Keratinocyte (primary cell): ENCODE data around the gene ATP6V1C2. TPM values are rescaled to one million over a fixed set of nuclear protein-coding genes. Genes with fewer than 3 reads are reported as not detected.

Experiments
- DNase-seq: peaks from one replicate; pipeline ENCODE4 v3.0.0-alpha.2; 2011; ENCODE audit warnings: low read depth, missing footprints, low spot score
- FAIRE-seq: peaks from 2 replicates; lab custom pipeline; 2011; peaks lifted over from hg19 to GRCh38; lab: Jason Lieb, UNC
- H2AFZ ChIP-seq: 2 replicates; pipeline ENCODE4 v1.6.0; 2012; ENCODE audit warnings: low read length, control low read depth, inconsistent platforms; ENCODE audit not compliant: control insufficient read depth
- H3K27ac ChIP-seq: 2 replicates; pipeline ENCODE4 v1.5.1; 2011; ENCODE audit warnings: low read length; ENCODE audit not compliant: control insufficient read depth, insufficient read depth
- H3K27me3 ChIP-seq: 3 replicates; pipeline ENCODE4 v1.6.0; 2011; ENCODE audit warnings: low read length; ENCODE audit not compliant: control insufficient read depth, insufficient read depth; ENCODE audit errors: extremely low read depth
- H3K36me3 ChIP-seq, 2 experiments: 2 replicates in 1 of 2; 3 replicates in 1 of 2; pipeline ENCODE4 v1.5.1; 2011; ENCODE audit warnings: low read length in 2 of 2, mild to moderate bottlenecking in 1 of 2; ENCODE audit not compliant: control insufficient read depth in 2 of 2, insufficient read depth in 2 of 2; ENCODE audit errors: extremely low read depth in 1 of 2
- H3K4me1 ChIP-seq: 3 replicates; pipeline ENCODE4 v1.5.1; 2011; ENCODE audit warnings: low read length; ENCODE audit not compliant: control insufficient read depth, insufficient read depth; ENCODE audit errors: extremely low read depth
- H3K4me2 ChIP-seq: 3 replicates; pipeline ENCODE4 v1.6.0; 2011; ENCODE audit warnings: low read depth, low read length; ENCODE audit not compliant: control insufficient read depth, insufficient read depth; ENCODE audit errors: extremely low read depth
- H3K4me3 ChIP-seq, 3 experiments: fragments of 200-600 bp in 1 of 3; sonication (generic) in 1 of 3; 2 replicates in 2 of 3; 3 replicates in 1 of 3; pipeline ENCODE4 v1.5.1; 2011 to 2016; ENCODE audit warnings: low read length in 3 of 3, mild to moderate bottlenecking in 3 of 3, control low read depth in 2 of 3, inconsistent platforms in 1 of 3, low read depth in 1 of 3, mixed read lengths in 1 of 3, mixed run types in 1 of 3, moderate library complexity in 1 of 3; ENCODE audit not compliant: control insufficient read depth in 2 of 3, insufficient read depth in 2 of 3; ENCODE audit errors: extremely low read depth in 1 of 3
- H3K79me2 ChIP-seq: 2 replicates; pipeline ENCODE4 v1.6.0; 2012; ENCODE audit warnings: low read length; ENCODE audit not compliant: control insufficient read depth, insufficient read depth
- H3K9ac ChIP-seq: 3 replicates; pipeline ENCODE4 v1.6.0; 2011; ENCODE audit warnings: low read length; ENCODE audit not compliant: control insufficient read depth, insufficient read depth; ENCODE audit errors: extremely low read depth
- H3K9me1 ChIP-seq: 3 replicates; pipeline ENCODE4 v1.6.0; 2011; ENCODE audit warnings: low read length; ENCODE audit not compliant: control insufficient read depth, insufficient read depth; ENCODE audit errors: extremely low read depth
- H3K9me3 ChIP-seq: 2 replicates; pipeline ENCODE4 v1.5.1; 2012; ENCODE audit warnings: low read depth, low read length; ENCODE audit not compliant: control insufficient read depth
- H4K20me1 ChIP-seq: 3 replicates; pipeline ENCODE4 v1.6.0; 2011; ENCODE audit warnings: low read length; ENCODE audit not compliant: control insufficient read depth, insufficient read depth; ENCODE audit errors: extremely low read depth
- CTCF ChIP-seq, 3 experiments: IDR thresholded peaks in 1 of 3; conservative IDR thresholded peaks in 1 of 3; optimal IDR thresholded peaks in 1 of 3; 2 replicates in 2 of 3; 3 replicates in 1 of 3; pipeline versions ENCODE3 to v1.5.1; 2011; ENCODE audit warnings: low read length in 3 of 3, mild to moderate bottlenecking in 3 of 3, moderate library complexity in 2 of 3, control low read depth in 1 of 3, inconsistent platforms in 1 of 3; ENCODE audit not compliant: insufficient read depth in 2 of 3; ENCODE audit errors: extremely low read depth in 1 of 3
- EZH2 ChIP-seq: IDR thresholded peaks from one replicate; pipeline ENCODE4 v1.6.1; 2012; ENCODE audit warnings: inconsistent platforms, mild to moderate bottlenecking, low read length, moderate library complexity
- dilution Hi-C: fragments of 300-500 bp; cut with MboI; formaldehyde crosslinking; loops from one replicate; pipeline ENCODE4 v1.7.0; 2020; ENCODE audit warnings: low sequenced_read_pairs; ENCODE audit not compliant: extremely low pct_ligation_motif_present
- polyA plus RNA-seq, 5 experiments: library from polyadenylated mRNA; depleted of rRNA in 3 of 5; stranded (reverse) in 3 of 5; stranded (forward) in 1 of 5; unstranded in 1 of 5; fragments of >200 nt; gene quantifications; 1 replicate in 1 of 5; 2 replicates in 3 of 5; 3 replicates in 1 of 5; pipeline versions ENCODE4 v1.2.1 to v1.2.3, GENCODE V29; 2011 to 2012; ENCODE audit warnings: missing spikeins in 2 of 5, low read depth in 1 of 5, low replicate concordance in 1 of 5

The ATP6V1C2 gene
- polyA plus RNA-seq, 1 donor (not counting 4 experiments of a cell fraction or from before 2014, with no cell fraction given): 0.55 TPM

- no peaks in the 10 kb centered on the region for H3K36me3 ChIP-seq
- FAIRE-seq (no peak), DNase-seq (no peak)
- no peaks in the 10 kb centered on the region for H3K9me3 ChIP-seq
- no peak overlapping the region for H3K9ac ChIP-seq
- H3K27ac ChIP-seq: no peak overlapping the region
- H3K9me1 ChIP-seq: no peaks in the 10 kb centered on the region
- no peaks in the 10 kb centered on the region for H3K79me2 ChIP-seq
- H3K4me2 ChIP-seq: no peak overlapping the region
- no peaks in the 10 kb centered on the region for H3K4me1 ChIP-seq
- H3K4me3 ChIP-seq: no peak overlapping the region
- H4K20me1 ChIP-seq: no peaks in the 10 kb centered on the region
- no peak overlapping the region for H2AFZ ChIP-seq
- dilution Hi-C loops: no loop called here
- no peak for TF ChIP-seq EZH2
- TF ChIP-seq CTCF (optimal IDR thresholded peaks at IDR 0.05 in 1 of 3, IDR thresholded peaks at IDR 0.05 in 1 of 3, conservative IDR thresholded peaks at IDR 0.05 in 1 of 3; ENCODE audit: extremely low read depth in 1 of 3, insufficient read depth in 2 of 3, low read length in 3 of 3): no peak
- H3K27me3 ChIP-seq: peaks cover 5% of the 10 kb centered on the region
Observed at GRCh38 chr2:10826026-10826425, 104.6 kb downstream of the ATP6V1C2 start.

- DNase-seq (no peak), FAIRE-seq (no peak)
- no peaks in the 10 kb centered on the region for H4K20me1 ChIP-seq
- no peaks in the 10 kb centered on the region for H3K36me3 ChIP-seq
- H3K9me3 ChIP-seq: no peaks in the 10 kb centered on the region
- no peaks in the 10 kb centered on the region for H3K9me1 ChIP-seq
- TF ChIP-seq EZH2 (no peak), CTCF (optimal IDR thresholded peaks at IDR 0.05 in 1 of 3, IDR thresholded peaks at IDR 0.05 in 1 of 3, conservative IDR thresholded peaks at IDR 0.05 in 1 of 3; ENCODE audit: extremely low read depth in 1 of 3, insufficient read depth in 2 of 3, low read length in 3 of 3) (no peak)
- no peak overlapping the region for H2AFZ ChIP-seq
- H3K27me3 ChIP-seq: peaks cover 5% of the 10 kb centered on the region
- no peak overlapping the region for H3K4me3 ChIP-seq
- no peak overlapping the region for H3K9ac ChIP-seq
- no peak overlapping the region for H3K27ac ChIP-seq
- dilution Hi-C loops: no loop called here
- H3K4me2 ChIP-seq: no peak overlapping the region
- no peaks in the 10 kb centered on the region for H3K79me2 ChIP-seq
- H3K4me1 ChIP-seq: no peaks in the 10 kb centered on the region
Observed at GRCh38 chr2:10826625-10827024, 105.2 kb downstream of the ATP6V1C2 start.
